Measurements from ENCODE around the gene LILRA1. TPM values are rescaled to one million over a fixed set of nuclear protein-coding genes. Genes with fewer than 3 reads are reported as not detected.
"Not testable (repeated sequence)": the region's sequence is repeated elsewhere in the genome, so short reads cannot be mapped to it uniquely, and the experiment has no call there.

The LILRA1 gene
- total RNA-seq, 1 donor from 2014 or later = 0.22 TPM

DNA sequence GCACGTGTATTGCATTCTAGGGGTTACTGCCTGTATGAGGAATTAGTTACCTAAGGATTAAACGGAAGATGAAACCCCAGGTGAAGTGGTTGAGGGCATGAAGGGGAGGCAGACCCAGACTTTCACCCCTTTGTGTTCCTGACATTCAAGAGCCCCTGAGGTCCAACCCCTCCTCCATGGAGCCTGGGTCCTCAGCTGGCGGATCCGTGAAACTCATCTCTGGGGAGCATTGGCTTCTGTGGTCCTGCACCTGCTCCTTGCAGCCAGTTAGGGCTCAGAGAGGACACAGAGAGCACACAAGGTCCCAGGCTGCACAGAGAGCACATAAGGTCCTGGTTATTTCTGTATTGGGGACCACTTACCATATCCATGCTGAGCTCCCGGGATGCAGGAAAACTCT lies 7.0 kb upstream of the LILRA1 start:
- Histone ChIP-seq H3K4me3 (no peak overlapping the region), H3K27ac (replicated peaks) (no peak overlapping the region), H3K36me3 (no peaks in the 10 kb centered on the region), H3K4me1 (no peaks in the 10 kb centered on the region), H3K9me3 (replicated peaks) (peaks cover 44% of the 10 kb centered on the region), H3K27me3 (ENCODE audit: low read depth) (peaks cover 36% of the 10 kb centered on the region)
- intact Hi-C loops (cut with micrococcal nuclease) = no loop called here
- TF ChIP-seq, protein P1, sequence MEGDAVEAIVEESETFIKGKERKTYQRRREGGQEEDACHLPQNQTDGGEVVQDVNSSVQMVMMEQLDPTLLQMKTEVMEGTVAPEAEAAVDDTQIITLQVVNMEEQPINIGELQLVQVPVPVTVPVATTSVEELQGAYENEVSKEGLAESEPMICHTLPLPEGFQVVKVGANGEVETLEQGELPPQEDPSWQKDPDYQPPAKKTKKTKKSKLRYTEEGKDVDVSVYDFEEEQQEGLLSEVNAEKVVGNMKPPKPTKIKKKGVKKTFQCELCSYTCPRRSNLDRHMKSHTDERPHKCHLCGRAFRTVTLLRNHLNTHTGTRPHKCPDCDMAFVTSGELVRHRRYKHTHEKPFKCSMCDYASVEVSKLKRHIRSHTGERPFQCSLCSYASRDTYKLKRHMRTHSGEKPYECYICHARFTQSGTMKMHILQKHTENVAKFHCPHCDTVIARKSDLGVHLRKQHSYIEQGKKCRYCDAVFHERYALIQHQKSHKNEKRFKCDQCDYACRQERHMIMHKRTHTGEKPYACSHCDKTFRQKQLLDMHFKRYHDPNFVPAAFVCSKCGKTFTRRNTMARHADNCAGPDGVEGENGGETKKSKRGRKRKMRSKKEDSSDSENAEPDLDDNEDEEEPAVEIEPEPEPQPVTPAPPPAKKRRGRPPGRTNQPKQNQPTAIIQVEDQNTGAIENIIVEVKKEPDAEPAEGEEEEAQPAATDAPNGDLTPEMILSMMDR (IDR thresholded peaks at IDR 0.05; ENCODE audit: borderline replicate concordance) = no peak
- no peak for DNase-seq

DNA sequence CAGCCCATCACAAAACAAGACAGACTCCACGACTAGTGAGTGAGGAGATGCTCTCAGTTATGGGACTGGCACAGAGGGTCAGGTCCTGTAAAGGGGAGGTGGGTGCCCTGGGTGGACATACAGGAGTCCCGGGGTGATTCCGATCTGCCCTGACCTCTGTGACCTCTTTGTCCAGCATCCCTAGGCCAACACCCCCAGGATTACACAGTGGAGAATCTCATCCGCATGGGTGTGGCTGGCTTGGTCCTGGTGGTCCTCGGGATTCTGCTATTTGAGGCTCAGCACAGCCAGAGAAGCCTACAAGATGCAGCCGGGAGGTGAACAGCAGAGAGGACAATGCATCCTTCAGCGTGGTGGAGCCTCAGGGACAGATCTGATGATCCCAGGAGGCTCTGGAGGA lies 6.4 kb upstream of the LILRA1 start:
- no peaks in the 10 kb centered on the region for H3K4me1 ChIP-seq
- TF ChIP-seq, protein P1 (IDR thresholded peaks at IDR 0.05; ENCODE audit: borderline replicate concordance) = no peak
- H3K36me3 ChIP-seq = no peaks in the 10 kb centered on the region
- peaks cover 38% of the 10 kb centered on the region for H3K9me3 ChIP-seq (replicated peaks)
- no peak overlapping the region for H3K27ac ChIP-seq (replicated peaks)
- intact Hi-C loops (cut with micrococcal nuclease) = no loop called here
- peaks cover 36% of the 10 kb centered on the region for H3K27me3 ChIP-seq (ENCODE audit: low read depth)
- DNase-seq = no peak
- H3K4me3 ChIP-seq = no peak overlapping the region

DNA sequence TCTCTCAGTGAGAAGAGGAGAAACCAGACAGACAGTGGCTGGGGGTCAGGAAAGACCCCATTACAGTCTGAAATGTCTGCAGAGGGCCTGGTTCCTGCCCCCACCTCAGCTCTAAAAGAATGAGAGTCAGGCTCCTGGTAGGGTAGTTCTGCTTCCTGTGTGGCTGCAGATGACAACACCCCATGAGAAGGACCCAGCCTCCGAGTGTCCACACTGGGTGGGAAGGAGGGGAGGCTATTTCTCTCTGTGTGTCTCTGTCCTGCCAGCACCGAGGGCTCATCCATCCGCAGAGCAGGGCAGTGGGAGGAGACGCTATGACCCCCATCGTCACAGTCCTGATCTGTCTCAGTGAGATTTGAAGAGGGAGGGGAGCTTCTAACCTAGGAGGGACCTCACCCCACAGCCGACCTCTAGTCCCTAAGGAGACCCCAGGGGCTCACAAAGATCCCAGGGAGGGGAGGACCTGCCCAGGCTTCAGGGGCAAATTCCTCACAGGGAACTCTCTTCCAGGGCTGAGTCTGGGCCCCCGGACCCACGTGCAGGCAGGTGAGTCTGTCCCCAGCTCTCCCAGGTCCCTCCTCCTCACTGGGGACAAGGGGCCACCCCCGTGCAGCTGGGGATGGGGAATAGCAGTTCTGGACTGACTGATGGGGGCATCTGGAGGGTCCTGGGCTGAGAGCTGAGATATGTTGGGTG lies 647 bp downstream of the LILRA1 start:
- H3K27ac ChIP-seq (replicated peaks); H3K4me1 ChIP-seq; intact Hi-C loops (cut with micrococcal nuclease); H3K4me3 ChIP-seq; H3K36me3 ChIP-seq; DNase-seq: not testable (repeated sequence)
- peaks cover 21% of the 10 kb centered on the region for H3K9me3 ChIP-seq (replicated peaks)
- peaks cover 58% of the 10 kb centered on the region for H3K27me3 ChIP-seq (ENCODE audit: low read depth)

DNA sequence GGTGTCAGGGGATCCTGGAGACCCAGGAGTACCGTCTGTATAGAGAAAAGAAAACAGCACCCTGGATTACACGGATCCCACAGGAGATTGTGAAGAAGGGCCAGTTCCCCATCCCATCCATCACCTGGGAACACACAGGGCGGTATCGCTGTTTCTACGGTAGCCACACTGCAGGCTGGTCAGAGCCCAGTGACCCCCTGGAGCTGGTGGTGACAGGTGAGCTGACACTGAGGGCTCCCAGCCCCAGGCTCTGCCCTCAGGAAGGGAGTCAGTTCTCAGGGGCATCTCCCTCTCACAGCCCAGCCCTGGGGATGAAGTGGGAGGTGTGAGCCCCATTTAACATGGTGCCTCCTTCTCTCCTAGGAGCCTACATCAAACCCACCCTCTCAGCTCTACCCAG lies 1.3 kb downstream of the LILRA1 start:
- H3K27me3 ChIP-seq (ENCODE audit: low read depth) = peaks cover 58% of the 10 kb centered on the region
- H3K4me1 ChIP-seq = no peaks in the 10 kb centered on the region
- H3K4me3 ChIP-seq = no peak overlapping the region
- intact Hi-C loops (cut with micrococcal nuclease) = no loop called here
- H3K36me3 ChIP-seq = no peaks in the 10 kb centered on the region
- peaks cover 17% of the 10 kb centered on the region for H3K9me3 ChIP-seq (replicated peaks)
- TF ChIP-seq, protein P1 (IDR thresholded peaks at IDR 0.05; ENCODE audit: borderline replicate concordance) = no peak
- DNase-seq = no peak
- H3K27ac ChIP-seq (replicated peaks) = no peak overlapping the region

DNA sequence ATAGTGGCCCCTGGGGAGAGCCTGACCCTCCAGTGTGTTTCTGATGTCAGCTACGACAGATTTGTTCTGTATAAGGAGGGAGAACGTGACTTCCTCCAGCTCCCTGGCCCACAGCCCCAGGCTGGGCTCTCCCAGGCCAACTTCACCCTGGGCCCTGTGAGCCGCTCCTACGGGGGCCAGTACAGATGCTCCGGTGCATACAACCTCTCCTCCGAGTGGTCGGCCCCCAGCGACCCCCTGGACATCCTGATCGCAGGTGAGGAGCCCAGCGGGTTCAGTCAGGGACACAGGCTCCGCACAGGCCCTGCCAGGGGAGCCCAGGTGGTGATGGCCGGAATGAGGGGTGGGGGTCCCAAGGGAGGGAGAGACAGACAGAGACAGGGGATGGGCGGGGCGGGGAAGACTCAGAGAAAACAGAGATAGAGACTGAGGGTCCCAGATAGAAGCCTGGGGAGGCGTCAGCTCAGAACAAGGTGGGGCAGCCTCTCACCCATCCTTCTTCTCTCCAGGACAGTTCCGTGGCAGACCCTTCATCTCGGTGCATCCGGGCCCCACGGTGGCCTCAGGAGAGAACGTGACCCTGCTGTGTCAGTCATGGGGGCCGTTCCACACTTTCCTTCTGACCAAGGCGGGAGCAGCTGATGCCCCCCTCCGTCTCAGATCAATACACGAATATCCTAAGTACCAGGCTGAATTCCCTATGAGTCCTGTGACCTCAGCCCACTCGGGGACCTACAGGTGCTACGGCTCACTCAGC lies 2.4 kb downstream of the LILRA1 start:
- H3K4me3 ChIP-seq; DNase-seq; H3K4me1 ChIP-seq; H3K27ac ChIP-seq (replicated peaks); intact Hi-C loops (cut with micrococcal nuclease); H3K36me3 ChIP-seq; H3K9me3 ChIP-seq (replicated peaks): not testable (repeated sequence)
- H3K27me3 ChIP-seq (ENCODE audit: low read depth) = peaks cover 70% of the 10 kb centered on the region

DNA sequence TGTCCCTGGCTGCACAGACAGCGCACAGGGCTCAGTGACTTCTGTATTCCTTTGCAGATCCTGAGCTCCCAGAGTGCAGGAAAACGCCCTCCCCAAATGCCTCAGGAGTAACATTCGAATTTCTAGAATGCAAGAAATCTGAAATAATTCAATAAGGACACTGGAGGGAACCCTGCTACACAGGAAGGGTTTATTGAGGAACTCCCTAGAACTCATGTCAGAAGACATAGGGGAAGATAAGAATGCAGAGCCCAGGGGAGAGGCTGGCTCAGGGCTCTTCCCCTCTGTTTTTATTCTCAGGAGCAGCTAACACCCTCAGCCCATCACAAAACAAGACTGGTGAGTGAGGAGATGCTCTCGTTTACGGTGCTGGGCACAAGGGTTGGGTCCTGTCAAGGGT lies 6.8 kb downstream of the LILRA1 start:
- Histone ChIP-seq H3K36me3 (no peaks in the 10 kb centered on the region), H3K27ac (replicated peaks) (no peak overlapping the region), H3K4me1 (no peaks in the 10 kb centered on the region), H3K4me3 (no peak overlapping the region), H3K9me3 (replicated peaks) (peaks cover 15% of the 10 kb centered on the region), H3K27me3 (ENCODE audit: low read depth) (peaks cover 63% of the 10 kb centered on the region)
- TF ChIP-seq, protein P1 (IDR thresholded peaks at IDR 0.05; ENCODE audit: borderline replicate concordance) = no peak
- DNase-seq = no peak
- intact Hi-C loops (cut with micrococcal nuclease) = no loop called here
